Measurements from ENCODE around the gene UBTF.

UBTF gene

GRCh38 chr17:44164476-44164875, 55.0 kb downstream of the UBTF start:
- no peak for DNase-seq

GRCh38 chr17:44159519-44160210, 59.8 kb downstream of the UBTF start:
- DNase-seq, result peak in 1 of 2 experiments; percentile 29

GRCh38 chr17:44155488-44155887, 64.0 kb downstream of the UBTF start:
- no peak for DNase-seq
